Esophagus squamous epithelium (tissue), 4 donors: ENCODE measurements around the gene TBC1D10A.

Experiments used
- POLR2A ChIP-seq, 4 donors: fragments of 450-650 bp; IDR thresholded peaks; one replicate each; pipeline ENCODE4 v1.6.1; 2017; ENCODE audit warnings: antibody characterized with exemption in 4 of 4, mild to moderate bottlenecking in 4 of 4, moderate library complexity in 3 of 4
- TF ChIP-seq, protein P1 (sequence below), 6 experiments: fragments of 450-650 bp in 4 of 6; fragments of 200-600 bp in 2 of 6; sonication (generic) in 2 of 6; IDR thresholded peaks; one replicate each; pipeline ENCODE4 v1.5.1; 2016 to 2019; ENCODE audit warnings: antibody characterized with exemption in 6 of 6, mild to moderate bottlenecking in 4 of 6, moderate library complexity in 4 of 6

DNA sequence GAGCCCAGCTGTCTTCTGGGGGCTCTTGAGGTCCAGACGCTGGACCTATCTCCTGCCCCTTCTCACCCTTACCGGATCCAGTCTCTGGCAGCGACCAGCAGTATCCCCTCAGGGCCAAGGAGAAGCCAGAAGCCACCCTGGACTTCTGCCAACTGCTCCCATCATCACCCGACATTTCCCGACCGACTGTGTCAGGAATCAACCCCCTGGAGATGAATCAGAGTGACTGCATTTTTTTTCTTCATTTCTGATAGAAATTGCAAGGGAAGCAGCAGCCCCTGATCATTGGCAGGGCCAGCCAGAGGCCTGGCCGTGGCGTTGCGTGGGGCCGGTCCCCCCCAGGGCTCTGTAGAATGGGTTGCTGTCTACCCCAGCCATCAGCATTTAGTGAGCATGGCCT is 75.0 kb downstream of the TBC1D10A start:
- TF ChIP-seq, protein P1, sequence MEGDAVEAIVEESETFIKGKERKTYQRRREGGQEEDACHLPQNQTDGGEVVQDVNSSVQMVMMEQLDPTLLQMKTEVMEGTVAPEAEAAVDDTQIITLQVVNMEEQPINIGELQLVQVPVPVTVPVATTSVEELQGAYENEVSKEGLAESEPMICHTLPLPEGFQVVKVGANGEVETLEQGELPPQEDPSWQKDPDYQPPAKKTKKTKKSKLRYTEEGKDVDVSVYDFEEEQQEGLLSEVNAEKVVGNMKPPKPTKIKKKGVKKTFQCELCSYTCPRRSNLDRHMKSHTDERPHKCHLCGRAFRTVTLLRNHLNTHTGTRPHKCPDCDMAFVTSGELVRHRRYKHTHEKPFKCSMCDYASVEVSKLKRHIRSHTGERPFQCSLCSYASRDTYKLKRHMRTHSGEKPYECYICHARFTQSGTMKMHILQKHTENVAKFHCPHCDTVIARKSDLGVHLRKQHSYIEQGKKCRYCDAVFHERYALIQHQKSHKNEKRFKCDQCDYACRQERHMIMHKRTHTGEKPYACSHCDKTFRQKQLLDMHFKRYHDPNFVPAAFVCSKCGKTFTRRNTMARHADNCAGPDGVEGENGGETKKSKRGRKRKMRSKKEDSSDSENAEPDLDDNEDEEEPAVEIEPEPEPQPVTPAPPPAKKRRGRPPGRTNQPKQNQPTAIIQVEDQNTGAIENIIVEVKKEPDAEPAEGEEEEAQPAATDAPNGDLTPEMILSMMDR (IDR thresholded peaks at IDR 0.05), result no peak
- TF ChIP-seq POLR2A (IDR thresholded peaks at IDR 0.05), result no peak
